WTC11 (cell line): ENCODE results near the gene VPS25. TPM values are rescaled to one million over a fixed set of nuclear protein-coding genes. Genes with fewer than 3 reads are reported as not detected.

Source experiments
- AFF4 ChIP-seq: sonication (generic); formaldehyde crosslinking; IDR thresholded peaks from 2 replicates; pipeline ENCODE4 v1.8.1; 2023; ENCODE audit warnings: mild to moderate bottlenecking, missing genetic modification reagents, borderline replicate concordance
- AR ChIP-seq: fragments of 250-450 bp; sonication (Bioruptor Pico); IDR thresholded peaks from 2 replicates; pipeline ENCODE4 v1.9.0; 2021; ENCODE audit warnings: mild to moderate bottlenecking
- ARID4B ChIP-seq: sonication (generic); formaldehyde crosslinking; IDR thresholded peaks from 2 replicates; pipeline ENCODE4 v1.8.0; 2023; ENCODE audit warnings: missing genetic modification reagents, mild to moderate bottlenecking, borderline replicate concordance
- EMX1 ChIP-seq: fragments of 250-450 bp; sonication (Bioruptor Pico); IDR thresholded peaks from 2 replicates; pipeline ENCODE4 v1.8.0; 2021; ENCODE audit warnings: mild to moderate bottlenecking
- ESRRA ChIP-seq: sonication (generic); formaldehyde crosslinking; IDR thresholded peaks from 2 replicates; pipeline ENCODE4 v1.8.1; 2022; ENCODE audit warnings: mild to moderate bottlenecking, missing genetic modification reagents, borderline replicate concordance
- ETV6 ChIP-seq: sonication (generic); formaldehyde crosslinking; IDR thresholded peaks from 2 replicates; pipeline ENCODE4 v1.8.1; 2022; ENCODE audit warnings: mild to moderate bottlenecking, missing genetic modification reagents
- FOXP1 ChIP-seq: sonication (generic); formaldehyde crosslinking; IDR thresholded peaks from 2 replicates; pipeline ENCODE4 v1.8.0; 2022; ENCODE audit warnings: missing genetic modification reagents, mild to moderate bottlenecking, moderate library complexity, borderline replicate concordance
- JAZF1 ChIP-seq: fragments of 250-450 bp; sonication (Bioruptor Pico); IDR thresholded peaks from 2 replicates; pipeline ENCODE4 v1.9.0; 2021; ENCODE audit warnings: moderate library complexity, mild to moderate bottlenecking, inconsistent platforms
- MAX ChIP-seq: sonication (generic); formaldehyde crosslinking; IDR thresholded peaks from 2 replicates; pipeline ENCODE4 v1.8.0; 2022; ENCODE audit warnings: mild to moderate bottlenecking, missing genetic modification reagents
- NFYB ChIP-seq: sonication (generic); formaldehyde crosslinking; conservative IDR thresholded peaks from 2 replicates; pipeline ENCODE4 v1.8.0; 2022; ENCODE audit warnings: low read depth, missing genetic modification reagents
- NR2C2 ChIP-seq: sonication (generic); formaldehyde crosslinking; IDR thresholded peaks from 2 replicates; pipeline ENCODE4 v1.8.0; 2022; ENCODE audit warnings: mild to moderate bottlenecking, missing genetic modification reagents
- NR3C1 ChIP-seq: sonication (generic); formaldehyde crosslinking; conservative IDR thresholded peaks from 2 replicates; pipeline ENCODE4 v1.8.1; 2023; ENCODE audit warnings: low read depth, mild to moderate bottlenecking, missing genetic modification reagents
- SMAD4 ChIP-seq: sonication (generic); formaldehyde crosslinking; IDR thresholded peaks from 2 replicates; pipeline ENCODE4 v1.8.0; 2022; ENCODE audit warnings: mild to moderate bottlenecking, missing genetic modification reagents
- SOX15 ChIP-seq: fragments of 250-450 bp; sonication (Bioruptor Pico); IDR thresholded peaks from 2 replicates; pipeline ENCODE4 v1.9.0; 2021; ENCODE audit warnings: mild to moderate bottlenecking
- TCF7 ChIP-seq: sonication (generic); formaldehyde crosslinking; IDR thresholded peaks from 2 replicates; pipeline ENCODE4 v1.8.0; 2022; ENCODE audit warnings: mild to moderate bottlenecking, low read depth, missing genetic modification reagents, moderate library complexity
- TEAD1 ChIP-seq: sonication (generic); formaldehyde crosslinking; IDR thresholded peaks from 2 replicates; pipeline ENCODE4 v1.8.0; 2022; ENCODE audit warnings: mild to moderate bottlenecking, missing genetic modification reagents
- ZBTB21 ChIP-seq: sonication (generic); formaldehyde crosslinking; IDR thresholded peaks from 2 replicates; pipeline ENCODE4 v1.8.1; 2023; ENCODE audit warnings: mild to moderate bottlenecking, missing genetic modification reagents, borderline replicate concordance
- ZBTB43 ChIP-seq: sonication (generic); formaldehyde crosslinking; IDR thresholded peaks from 2 replicates; pipeline ENCODE4 v1.8.1; 2023; ENCODE audit warnings: mild to moderate bottlenecking, missing genetic modification reagents
- ZNF219 ChIP-seq: sonication (generic); formaldehyde crosslinking; IDR thresholded peaks from 2 replicates; pipeline ENCODE4 v1.8.0; 2023; ENCODE audit warnings: missing genetic modification reagents, mild to moderate bottlenecking, borderline replicate concordance
- ZNF263 ChIP-seq: sonication (generic); formaldehyde crosslinking; IDR thresholded peaks from 2 replicates; pipeline ENCODE4 v1.8.1; 2022; ENCODE audit warnings: low read depth, mild to moderate bottlenecking, moderate library complexity, missing genetic modification reagents
- ZNF281 ChIP-seq: sonication (generic); formaldehyde crosslinking; IDR thresholded peaks from 2 replicates; pipeline ENCODE4 v1.8.0; 2023; ENCODE audit warnings: mild to moderate bottlenecking, missing genetic modification reagents
- ZNF317 ChIP-seq: sonication (generic); formaldehyde crosslinking; IDR thresholded peaks from 2 replicates; pipeline ENCODE4 v1.8.1; 2023; ENCODE audit warnings: low read depth, mild to moderate bottlenecking, moderate library complexity, missing genetic modification reagents, borderline replicate concordance
- ZNF423 ChIP-seq: fragments of 250-450 bp; sonication (Bioruptor Pico); IDR thresholded peaks from 2 replicates; pipeline ENCODE4 v2.1.2; 2022; ENCODE audit warnings: mild to moderate bottlenecking, moderate library complexity
- total RNA-seq: library from RNA; stranded (reverse); gene quantifications from 3 replicates; pipeline ENCODE4 v1.2.3, GENCODE V29; 2021

Gene VPS25
- total RNA-seq, 1 experiment from 2014 or later, result 98.6 TPM

GRCh38 chr17:42760652-42761581 is 12.3 kb upstream of the VPS25 start, which contains the start of gene RAMP2 (continued):
- TF ChIP-seq TEAD1 (CRISPR knock-in tag) (no peak; the same call in 1 of the 2 replicates), ZNF317 (CRISPR knock-in tag) (no peak), NR2C2 (CRISPR knock-in tag) (no peak), ETV6 (CRISPR knock-in tag) (no peak), TCF7 (CRISPR knock-in tag) (peak; percentile 68; the same call in 1 of the 2 replicates), AFF4 (CRISPR knock-in tag) (no peak), ZNF423 (no peak), ZNF219 (0 out of 2 replicates have a peak, but pooled peaks have one; percentile 18), AR (no peak), ZNF281 (CRISPR knock-in tag) (no peak), ZNF263 (CRISPR knock-in tag) (peak; percentile 22; the same call in 1 of the 2 replicates), ZBTB43 (CRISPR knock-in tag) (no peak), SMAD4 (CRISPR knock-in tag) (no peak), ARID4B (CRISPR knock-in tag) (peak; percentile 48; the same call in 1 of the 2 replicates), ESRRA (CRISPR knock-in tag) (no peak), NFYB (no peak), JAZF1 (CRISPR knock-in tag) (no peak), NR3C1 (CRISPR knock-in tag) (no peak), ZBTB21 (CRISPR knock-in tag) (no peak), SOX15 (no peak), MAX (CRISPR knock-in tag) (peak; percentile 59), EMX1 (CRISPR knock-in tag) (no peak), FOXP1 (CRISPR knock-in tag) (no peak)
